HEK293 (cell line): ENCODE results near the gene CACNG3.

Source experiments
- CTCF ChIP-seq: fragments of 450-650 bp; formaldehyde crosslinking; IDR thresholded peaks from 2 replicates; pipeline ENCODE4 v1.5.1; 2016; ENCODE audit warnings: missing biosample characterization, missing genetic modification characterization
- REST ChIP-seq: fragments of 450-650 bp; formaldehyde crosslinking; IDR thresholded peaks from 2 replicates; pipeline ENCODE4 v1.5.1; 2016; ENCODE audit warnings: missing biosample characterization, missing genetic modification characterization
- SP7 ChIP-seq: fragments of 450-650 bp; formaldehyde crosslinking; IDR thresholded peaks from 2 replicates; pipeline ENCODE4 v1.5.1; 2016; ENCODE audit warnings: missing biosample characterization, missing genetic modification characterization
- ZNF223 ChIP-seq: fragments of 450-650 bp; formaldehyde crosslinking; IDR thresholded peaks from 2 replicates; pipeline ENCODE4 v1.5.1; 2016; ENCODE audit warnings: missing biosample characterization, missing genetic modification characterization
- ZNF239 ChIP-seq: fragments of 450-650 bp; formaldehyde crosslinking; IDR thresholded peaks from 2 replicates; pipeline ENCODE4 v1.5.1; 2016; ENCODE audit warnings: missing biosample characterization, missing genetic modification characterization
- ZNF335 ChIP-seq: fragments of 450-650 bp; formaldehyde crosslinking; conservative IDR thresholded peaks from 2 replicates; pipeline ENCODE4 v1.5.1; 2016; ENCODE audit warnings: missing biosample characterization, missing genetic modification characterization
- ZNF416 ChIP-seq: fragments of 450-650 bp; formaldehyde crosslinking; IDR thresholded peaks from 2 replicates; pipeline ENCODE4 v1.5.1; 2016; ENCODE audit warnings: missing biosample characterization, missing genetic modification characterization
- ZNF433 ChIP-seq: fragments of 450-650 bp; formaldehyde crosslinking; IDR thresholded peaks from 2 replicates; pipeline ENCODE4 v1.5.1; 2016; ENCODE audit warnings: missing biosample characterization, missing genetic modification characterization, low read depth
- ZNF830 ChIP-seq: fragments of 450-650 bp; IDR thresholded peaks from 2 replicates; pipeline ENCODE4 v1.5.0; 2018; ENCODE audit warnings: missing biosample characterization, missing genetic modification characterization, low read depth, mild to moderate bottlenecking, moderate library complexity

GRCh38 chr16:24281466-24281865, 25.3 kb downstream of the CACNG3 start:
- no peak for TF ChIP-seq CTCF (tag by site-specific recombination)
- TF ChIP-seq REST (tag by site-specific recombination): no peak
- TF ChIP-seq ZNF239 (tag by site-specific recombination): no peak
- no peak for TF ChIP-seq ZNF416 (tag by site-specific recombination)
- TF ChIP-seq SP7: no peak
- TF ChIP-seq ZNF433 (tag by site-specific recombination): no peak
- no peak for TF ChIP-seq ZNF335
- TF ChIP-seq ZNF223: no peak
- no peak for TF ChIP-seq ZNF830 (tag by site-specific recombination)
